Endothelial cell of umbilical vein (primary cell): ENCODE results near the gene LRR1. TPM values are rescaled to one million over a fixed set of nuclear protein-coding genes. Genes with fewer than 3 reads are reported as not detected.
"Not testable (repeated sequence)": the region's sequence is repeated elsewhere in the genome, so short reads cannot be mapped to it uniquely, and the experiment has no call there.

Experiments
- BruUV-seq: library from RNA; stranded (reverse); fragments of 400-500 nt; replicated peaks from 2 replicates; lab custom pipeline; 2021; lab: Mats Ljungman, UMichigan
- CTCF ChIA-PET: fragments of 300-600, 350-600 bp; sonication (Branson Sonifier 250); formaldehyde crosslinking; loops from one replicate; lab custom pipeline; 2021; ENCODE audit warnings: antibody characterized with exemption, inconsistent platforms; lab: Charles Lee
- POLR2A ChIA-PET: fragments of 300-600, 350-600 bp; sonication (Branson Sonifier 250); formaldehyde crosslinking; loops from one replicate; lab custom pipeline; 2021; ENCODE audit warnings: antibody characterized with exemption, inconsistent platforms; lab: Charles Lee
- DNase-seq: peaks from one replicate; pipeline ENCODE4 v3.0.0-alpha.2; 2011; ENCODE audit warnings: low read depth, low spot score
- FAIRE-seq: peaks from 2 replicates; lab custom pipeline; 2011; peaks lifted over from hg19 to GRCh38; lab: Jason Lieb, UNC
- H2AFZ ChIP-seq: 2 replicates; pipeline ENCODE4 v1.6.0; 2012; ENCODE audit warnings: low read depth, low read length, control low read depth, inconsistent platforms
- H3K27ac ChIP-seq: 2 replicates; pipeline ENCODE4 v1.5.1; 2011; ENCODE audit warnings: low read depth, mild to moderate bottlenecking, control low read depth, low read length, moderate library complexity; ENCODE audit not compliant: insufficient read depth
- H3K27me3 ChIP-seq, 2 experiments: 2 replicates each; pipeline versions ENCODE4 v1.6.0 to v1.6.1; 2011; ENCODE audit warnings: low read length in 2 of 2, mixed read lengths in 1 of 2; ENCODE audit not compliant: control insufficient read depth in 2 of 2, insufficient read depth in 2 of 2
- H3K36me3 ChIP-seq, 2 experiments: 2 replicates in 1 of 2; 3 replicates in 1 of 2; pipeline ENCODE4 v1.5.1; 2011; ENCODE audit warnings: low read length in 2 of 2, mild to moderate bottlenecking in 1 of 2, moderate library complexity in 1 of 2; ENCODE audit not compliant: control insufficient read depth in 2 of 2, insufficient read depth in 2 of 2; ENCODE audit errors: extremely low read depth in 1 of 2
- H3K4me1 ChIP-seq: 3 replicates; pipeline ENCODE4 v1.5.1; 2011; ENCODE audit warnings: mild to moderate bottlenecking, low read length; ENCODE audit not compliant: control insufficient read depth, insufficient read depth; ENCODE audit errors: extremely low read depth
- H3K4me2 ChIP-seq: 2 replicates; pipeline ENCODE4 v1.6.1; 2011; ENCODE audit warnings: low read length, control low read depth, mixed read lengths; ENCODE audit not compliant: insufficient read depth
- H3K4me3 ChIP-seq, 3 experiments: fragments of 200-600 bp in 1 of 3; sonication (generic), shearing (Covaris generic) in 1 of 3; replicated peaks in 1 of 3; 2 replicates each; pipeline ENCODE4 v1.5.1; 2011 to 2016; ENCODE audit warnings: control low read depth in 3 of 3, low read length in 3 of 3, mild to moderate bottlenecking in 2 of 3, inconsistent platforms in 1 of 3, low read depth in 1 of 3, moderate library complexity in 1 of 3; ENCODE audit not compliant: insufficient read depth in 1 of 3
- H3K79me2 ChIP-seq: 2 replicates; pipeline ENCODE4 v1.6.0; 2012; ENCODE audit warnings: low read length, inconsistent platforms; ENCODE audit not compliant: control insufficient read depth, insufficient read depth
- H3K9ac ChIP-seq: replicated peaks from 2 replicates; pipeline ENCODE3; 2011; ENCODE audit warnings: low read length, control low read depth; ENCODE audit not compliant: insufficient read depth; ENCODE audit errors: extremely low read depth
- H3K9me1 ChIP-seq: replicated peaks from 3 replicates; pipeline ENCODE4 v1.6.0; 2011; ENCODE audit warnings: mild to moderate bottlenecking, low read length; ENCODE audit not compliant: control insufficient read depth, insufficient read depth; ENCODE audit errors: extremely low read depth
- H3K9me3 ChIP-seq: replicated peaks from 2 replicates; pipeline ENCODE4 v1.5.1; 2012; ENCODE audit warnings: low read length, inconsistent platforms; ENCODE audit not compliant: control insufficient read depth, insufficient read depth
- H4K20me1 ChIP-seq: replicated peaks from 2 replicates; pipeline ENCODE3; 2011; ENCODE audit warnings: mild to moderate bottlenecking, low read length; ENCODE audit not compliant: control insufficient read depth, insufficient read depth; ENCODE audit errors: extremely low read depth
- CTCF ChIP-seq, 2 donors: IDR thresholded peaks; 1 replicate in 1 of 2; 2 replicates in 1 of 2; pipeline ENCODE4 v1.5.1; 2011; ENCODE audit warnings: low read length in 2 of 2, mild to moderate bottlenecking in 2 of 2, moderate library complexity in 2 of 2, control low read depth in 1 of 2, inconsistent platforms in 1 of 2, low read depth in 1 of 2; ENCODE audit not compliant: insufficient read depth in 1 of 2; ENCODE audit errors: extremely low read depth in 1 of 2
- EZH2 ChIP-seq: IDR thresholded peaks from 2 replicates; pipeline ENCODE4 v1.6.1; 2012; ENCODE audit warnings: borderline replicate concordance, low read depth, mild to moderate bottlenecking, moderate library complexity, low read length, inconsistent platforms; ENCODE audit not compliant: severe bottlenecking
- FOS ChIP-seq: IDR thresholded peaks from 2 replicates; pipeline ENCODE4 v1.6.1; 2011; ENCODE audit warnings: mild to moderate bottlenecking, low read length, moderate library complexity, borderline replicate concordance; ENCODE audit not compliant: insufficient read depth
- GATA2 ChIP-seq: IDR thresholded peaks from 2 replicates; pipeline ENCODE4 v1.7.0; 2011; ENCODE audit warnings: low read depth, mild to moderate bottlenecking, moderate library complexity, mixed read lengths, low read length; ENCODE audit not compliant: insufficient read length, insufficient read depth
- JUN ChIP-seq: IDR thresholded peaks from 2 replicates; pipeline ENCODE4 v1.6.1; 2011; ENCODE audit warnings: borderline replicate concordance, low read depth; ENCODE audit not compliant: insufficient read length, insufficient read depth
- MAX ChIP-seq: IDR thresholded peaks from 2 replicates; pipeline ENCODE4 v1.6.1; 2011; ENCODE audit not compliant: insufficient read depth, insufficient read length
- MYC ChIP-seq: IDR thresholded peaks from one replicate; pipeline ENCODE4 v1.6.1; 2011; ENCODE audit warnings: mild to moderate bottlenecking, low read depth, low read length
- POLR2A ChIP-seq: IDR thresholded peaks from 2 replicates; pipeline ENCODE4 v1.6.1; 2012; ENCODE audit warnings: low read depth, mild to moderate bottlenecking, control low read depth, low read length
- POLR2AphosphoS5 ChIP-seq: IDR thresholded peaks from 2 replicates; pipeline ENCODE4 v1.6.1; 2012; ENCODE audit warnings: low read depth, mild to moderate bottlenecking, control low read depth, low read length, moderate library complexity; ENCODE audit not compliant: insufficient read depth
- dilution Hi-C: fragments of 300-500 bp; cut with MboI; formaldehyde crosslinking; loops from one replicate; pipeline ENCODE4 v1.15.0; 2019; ENCODE audit warnings: low sequenced_read_pairs; ENCODE audit not compliant: extremely low pct_ligation_motif_present
- intact Hi-C: fragments of 100-400 bp; cut with micrococcal nuclease; formaldehyde crosslinking; loops from one replicate; pipeline ENCODE4 v1.10.0; 2022
- polyA plus RNA-seq, 4 experiments: library from polyadenylated mRNA; depleted of rRNA in 3 of 4; stranded (reverse) in 3 of 4; unstranded in 1 of 4; fragments of >200 nt; gene quantifications; 2 replicates each; pipeline versions ENCODE4 v1.2.1 to v1.2.3, GENCODE V29; 2011 to 2012; ENCODE audit warnings: missing spikeins in 1 of 4
- total RNA-seq: library from RNA; stranded (reverse); gene quantifications from 2 replicates; pipeline ENCODE4 v1.2.3, GENCODE V29; 2021

LRR1 gene
- total and polyA plus RNA-seq, 2 donors (not counting 3 experiments of a cell fraction or from before 2014, with no cell fraction given) = 17.7 to 30.9 TPM

- Histone ChIP-seq H3K27me3 (no peaks in the 10 kb centered on the region), H3K4me3 (peak overlapping the region in 1 of 3 experiments; percentile 99), H3K27ac (no peak overlapping the region), H3K9me3 (no peaks in the 10 kb centered on the region), H3K4me1 (peaks cover 10% of the 10 kb centered on the region), H3K9ac (no peak overlapping the region), H4K20me1 (peaks cover 5% of the 10 kb centered on the region), H3K79me2 (peaks cover 60% of the 10 kb centered on the region), H3K4me2 (peak overlapping the region; percentile 94), H3K36me3 (peaks cover 6 to 8% of the 10 kb centered on the region in 2 experiments), H2AFZ (no peak overlapping the region), H3K9me1 (no peaks in the 10 kb centered on the region)
- no TSS peak for BruUV-seq
- TF ChIP-seq EZH2 = no peak
- no peak for TF ChIP-seq JUN
- no peak for TF ChIP-seq POLR2AphosphoS5
- no peak for TF ChIP-seq POLR2A
- no peak for TF ChIP-seq GATA2
- no peak for TF ChIP-seq CTCF (IDR thresholded peaks at IDR 0.05; ENCODE audit: extremely low read depth in 1 of 2, insufficient read depth in 1 of 2, low read depth in 1 of 2, low read length in 2 of 2)
- TF ChIP-seq MYC = no peak
- no peak for TF ChIP-seq FOS
- TF ChIP-seq MAX = no peak
- ChIA-PET CTCF (no interaction called here), POLR2A (no interaction called here)
- intact Hi-C loops = no loop called here
- no peak for DNase-seq
- dilution Hi-C loops = no loop called here
- no peak for FAIRE-seq
These were observed 14.7 kb upstream of the LRR1 start for GRCh38 chr14:49584058-49584457.

DNA sequence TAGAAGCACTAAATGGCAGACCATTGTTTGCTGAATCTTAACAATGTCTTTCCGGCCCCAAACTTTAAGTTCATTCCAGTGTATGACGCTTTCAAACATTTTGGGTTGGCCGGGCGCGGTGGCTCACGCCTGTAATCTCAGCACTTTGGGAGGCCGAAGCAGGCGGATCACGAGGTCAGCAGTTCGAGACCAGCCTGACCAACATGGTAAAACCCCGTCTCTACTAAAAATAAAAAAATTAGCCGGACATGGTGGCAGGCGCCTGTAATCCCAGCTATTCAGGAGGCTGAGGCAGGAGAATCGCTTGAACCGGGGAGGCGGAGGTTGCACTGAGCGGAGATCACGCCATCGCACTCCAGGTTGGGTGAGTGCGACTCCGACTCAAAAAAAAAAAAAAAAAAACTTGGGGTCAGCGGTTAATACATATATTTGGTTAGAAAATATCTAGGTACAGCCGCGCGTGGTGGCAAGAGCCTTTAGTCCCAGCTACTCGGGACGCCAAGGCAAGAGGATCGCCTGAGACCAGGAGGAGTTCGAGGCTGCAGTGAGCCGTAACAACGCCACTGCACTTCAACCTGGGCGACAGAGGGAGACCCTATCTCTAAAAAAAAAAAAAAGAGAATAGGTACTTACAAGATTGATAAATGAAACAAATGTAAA, 13.6 kb upstream of the LRR1 start:
- H3K36me3 ChIP-seq, H4K20me1 ChIP-seq, H3K27me3 ChIP-seq, FAIRE-seq, H2AFZ ChIP-seq, H3K9me3 ChIP-seq, dilution Hi-C loops, BruUV-seq, H3K9me1 ChIP-seq, DNase-seq: not testable (repeated sequence)
- H3K9ac ChIP-seq = peak overlapping the region; percentile 92
- peak overlapping the region; percentile 94 for H3K4me2 ChIP-seq
- peaks cover 10% of the 10 kb centered on the region for H3K4me1 ChIP-seq
- ChIA-PET CTCF (interaction anchor here (2.6 to 3.8 kb wide), 2 partner anchors 35 to 123 kb away, joined by 25 to 30 read pairs; partner anchors contain the start of genes MGAT2 and RPL36AL), POLR2A (interaction anchor here (2.5 kb wide), 1 partner anchor 35 kb away, joined by 10 read pairs; the partner anchor contains the start of genes MGAT2 and RPL36AL)
- H3K27ac ChIP-seq = peak overlapping the region; percentile 82
- peaks cover 54% of the 10 kb centered on the region for H3K79me2 ChIP-seq
- intact Hi-C loops = loop anchor here (5.0 kb wide), 1 partner anchor 88 kb away; no protein-coding TSS in a partner anchor
- peak overlapping the region; percentile 90 to 99 (median 97) for H3K4me3 ChIP-seq
